ENCODE data around the gene WRNIP1. TPM values are rescaled to one million over a fixed set of nuclear protein-coding genes. Genes with fewer than 3 reads are reported as not detected.

WRNIP1 gene
- 49.3 and 50.5 TPM in 2 replicates for total RNA-seq

- Mint-ChIP-seq H3K9me3 (no peaks in the 10 kb centered on the region), H3K4me3 (peak within 1 kb of the TSS; percentile 88), H3K27ac (peak within 1 kb of the TSS; percentile 95), H3K36me3 (ENCODE audit: low read depth) (peaks cover 23% of the 10 kb centered on the region), H3K4me1 (peaks cover 45% of the 10 kb centered on the region), H3K27me3 (no peaks in the 10 kb centered on the region)
- intact Hi-C loops (cut with micrococcal nuclease), result loop anchor here (1.0 to 5.0 kb wide), 7 partner anchors 77 to 518 kb away; partner anchors contain the start of genes GMDS, NQO2, PSMG4 and RIPK1
- peak; percentile 99 for DNase-seq
These were observed at the start of gene WRNIP1 for GRCh38 chr6:2765166-2765895. Gene WRNIP1 (plus strand): TSS chr6:2765393. CDS start chr6:2765623, 230 bp downstream.

DNA sequence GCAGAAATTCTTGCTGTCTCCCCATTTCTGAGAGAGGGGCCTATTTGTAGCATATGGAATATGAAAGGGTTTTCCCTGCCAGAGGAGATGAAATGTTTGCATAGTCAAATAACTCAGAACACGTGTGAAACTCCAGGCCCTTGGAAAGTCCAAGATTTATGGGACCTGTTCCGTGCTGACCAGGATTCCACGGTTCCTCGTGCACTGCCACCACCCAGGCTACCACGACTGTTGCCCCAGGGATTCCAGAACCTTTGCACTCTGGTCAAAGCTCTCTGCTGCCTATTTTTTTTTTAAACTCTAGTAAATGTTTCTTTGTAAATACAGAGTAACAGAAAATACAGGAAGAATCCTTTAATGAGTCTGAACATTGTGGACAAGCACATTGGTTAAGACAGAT lies 49.5 kb upstream of the WRNIP1 start:
- H3K4me1 Mint-ChIP-seq, result no peaks in the 10 kb centered on the region
- peaks cover 6% of the 10 kb centered on the region for H3K9me3 Mint-ChIP-seq
- intact Hi-C loops (cut with micrococcal nuclease), result no loop called here
- no peaks in the 10 kb centered on the region for H3K36me3 Mint-ChIP-seq (ENCODE audit: low read depth)
- H3K27ac Mint-ChIP-seq, result no peak overlapping the region
- H3K27me3 Mint-ChIP-seq, result peaks cover 2% of the 10 kb centered on the region
- no peak for DNase-seq
- no peak overlapping the region for H3K4me3 Mint-ChIP-seq

DNA sequence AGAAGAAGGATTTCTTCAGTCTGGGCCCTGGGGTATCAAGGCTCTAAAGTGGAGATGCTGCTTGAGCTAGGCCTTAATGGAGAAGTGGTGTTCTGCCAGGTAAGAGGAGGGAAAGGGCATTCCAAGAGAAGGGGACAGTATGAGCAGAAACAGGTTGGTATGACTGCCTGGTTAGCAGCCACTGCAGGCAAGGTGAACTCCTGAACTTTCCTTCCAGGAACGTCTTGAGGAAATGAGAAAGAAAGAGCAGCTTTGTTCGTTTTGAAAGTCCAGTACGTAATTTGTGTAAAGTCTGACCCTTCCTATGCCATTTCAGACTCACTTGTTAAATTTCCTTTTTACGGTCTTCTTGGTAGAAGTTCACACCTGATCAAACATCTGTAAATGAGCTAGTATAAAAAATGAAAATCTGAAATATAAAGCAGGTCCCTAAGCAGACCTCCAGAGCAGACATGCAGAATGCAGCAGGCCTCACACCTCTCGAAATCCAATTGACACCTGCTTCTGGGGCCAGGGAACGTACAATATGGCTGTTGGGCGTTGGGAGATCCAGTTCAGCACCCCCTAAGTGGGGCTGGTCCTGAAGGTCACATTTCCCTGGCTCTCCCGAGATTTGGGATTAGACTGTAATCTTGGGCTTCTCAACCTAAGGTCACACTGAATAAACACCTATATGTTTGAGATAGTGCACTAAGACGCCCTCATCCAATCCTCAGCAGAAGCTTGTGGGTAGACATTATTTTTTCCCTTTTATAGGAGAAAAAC lies 48.1 kb upstream of the WRNIP1 start:
- intact Hi-C loops (cut with micrococcal nuclease), result no loop called here
- peaks cover 7% of the 10 kb centered on the region for H3K27me3 Mint-ChIP-seq
- H3K27ac Mint-ChIP-seq, result no peak overlapping the region
- no peaks in the 10 kb centered on the region for H3K4me1 Mint-ChIP-seq
- no peaks in the 10 kb centered on the region for H3K36me3 Mint-ChIP-seq (ENCODE audit: low read depth)
- DNase-seq, result no peak
- H3K9me3 Mint-ChIP-seq, result peaks cover 3% of the 10 kb centered on the region
- no peak overlapping the region for H3K4me3 Mint-ChIP-seq

- no peak for DNase-seq
- peaks cover 9% of the 10 kb centered on the region for H3K27me3 Mint-ChIP-seq
- H3K4me1 Mint-ChIP-seq, result no peaks in the 10 kb centered on the region
- H3K9me3 Mint-ChIP-seq, result peaks cover 3% of the 10 kb centered on the region
- no peaks in the 10 kb centered on the region for H3K36me3 Mint-ChIP-seq (ENCODE audit: low read depth)
- H3K4me3 Mint-ChIP-seq, result no peak overlapping the region
- H3K27ac Mint-ChIP-seq, result no peak overlapping the region
- intact Hi-C loops (cut with micrococcal nuclease), result no loop called here
These were observed 46.7 kb upstream of the WRNIP1 start for GRCh38 chr6:2718334-2719092.

DNA sequence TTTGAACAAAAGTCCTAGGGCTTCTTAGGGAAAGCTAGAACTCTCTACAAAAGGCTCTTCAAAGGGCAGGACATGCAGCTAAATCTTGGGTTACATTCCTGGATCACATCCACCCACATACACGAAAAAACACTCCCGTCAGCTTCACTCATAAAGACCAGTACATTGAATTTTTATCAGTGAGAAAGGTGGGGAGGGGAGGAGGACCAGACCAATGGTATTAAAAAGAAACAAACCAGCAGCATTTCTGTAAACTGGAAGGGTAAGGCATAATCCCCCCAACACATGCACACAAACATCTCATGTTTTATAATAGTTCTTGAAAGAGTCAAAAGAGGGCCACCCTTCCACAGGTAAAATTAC lies 46.1 kb upstream of the WRNIP1 start:
- no peak overlapping the region for H3K4me3 Mint-ChIP-seq
- H3K27me3 Mint-ChIP-seq, result peaks cover 9% of the 10 kb centered on the region
- no peak overlapping the region for H3K27ac Mint-ChIP-seq
- H3K9me3 Mint-ChIP-seq, result peaks cover 3% of the 10 kb centered on the region
- H3K36me3 Mint-ChIP-seq (ENCODE audit: low read depth), result no peaks in the 10 kb centered on the region
- intact Hi-C loops (cut with micrococcal nuclease), result no loop called here
- no peaks in the 10 kb centered on the region for H3K4me1 Mint-ChIP-seq
- DNase-seq, result no peak

- intact Hi-C loops (cut with micrococcal nuclease), result no loop called here
- Mint-ChIP-seq H3K9me3 (peaks cover 3% of the 10 kb centered on the region), H3K36me3 (ENCODE audit: low read depth) (no peaks in the 10 kb centered on the region)
These were observed 44.0 kb upstream of the WRNIP1 start for GRCh38 chr6:2721219-2721618.

DNA sequence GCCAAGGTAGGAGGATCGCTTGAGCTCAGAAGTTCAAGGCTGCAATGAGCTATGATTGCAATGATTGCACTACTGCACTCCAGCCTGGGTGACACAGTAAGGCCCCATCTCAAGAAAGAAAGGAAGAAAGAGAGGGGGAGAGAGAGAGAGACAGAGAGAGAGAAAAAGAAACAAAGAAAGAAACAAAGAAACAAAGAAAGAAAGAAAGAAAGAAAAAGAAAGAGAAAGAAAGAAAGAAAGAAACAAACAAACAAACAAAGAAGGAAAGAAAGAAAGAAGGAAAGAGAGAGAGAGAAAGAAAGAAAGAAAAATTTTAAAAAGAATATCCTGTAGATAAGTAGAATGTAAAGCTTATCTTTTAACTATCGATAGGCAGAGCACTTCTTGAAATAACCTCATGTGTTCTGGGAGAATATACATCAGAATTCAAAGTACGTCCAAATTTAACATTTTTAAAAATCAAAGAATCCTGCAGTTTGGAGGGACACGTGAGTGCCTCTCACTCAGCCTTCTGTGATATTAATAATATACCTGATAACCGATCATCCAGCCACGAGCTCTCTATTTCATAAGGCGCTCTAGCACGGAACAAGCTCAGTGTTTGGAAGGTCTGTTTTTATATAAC lies 39.7 kb upstream of the WRNIP1 start:
- Mint-ChIP-seq H3K27me3 (peaks cover 19% of the 10 kb centered on the region), H3K9me3 (peaks cover 3% of the 10 kb centered on the region), H3K4me3 (no peak overlapping the region), H3K36me3 (ENCODE audit: low read depth) (no peaks in the 10 kb centered on the region), H3K4me1 (no peaks in the 10 kb centered on the region), H3K27ac (no peak overlapping the region)
- intact Hi-C loops (cut with micrococcal nuclease), result no loop called here
- DNase-seq, result no peak

More at GRCh38 chr6:2721219-2721618, 44.0 kb upstream of the WRNIP1 start:
- Mint-ChIP-seq H3K27me3 (peaks cover 15% of the 10 kb centered on the region), H3K4me3 (no peak overlapping the region), H3K4me1 (no peaks in the 10 kb centered on the region), H3K27ac (no peak overlapping the region)
- no peak for DNase-seq

GRCh38 chr6:2725999-2726567 lies 39.1 kb upstream of the WRNIP1 start:
- H3K27me3 Mint-ChIP-seq, result peaks cover 19% of the 10 kb centered on the region
- intact Hi-C loops (cut with micrococcal nuclease), result no loop called here
- H3K27ac Mint-ChIP-seq, result no peak overlapping the region
- H3K4me3 Mint-ChIP-seq, result no peak overlapping the region
- DNase-seq, result no peak
- H3K9me3 Mint-ChIP-seq, result peaks cover 3% of the 10 kb centered on the region
- no peaks in the 10 kb centered on the region for H3K4me1 Mint-ChIP-seq
- no peaks in the 10 kb centered on the region for H3K36me3 Mint-ChIP-seq (ENCODE audit: low read depth)

GRCh38 chr6:2729921-2730320 lies 35.3 kb upstream of the WRNIP1 start:
- H3K27me3 Mint-ChIP-seq, result peaks cover 9% of the 10 kb centered on the region
- DNase-seq, result no peak
- no peaks in the 10 kb centered on the region for H3K36me3 Mint-ChIP-seq (ENCODE audit: low read depth)
- intact Hi-C loops (cut with micrococcal nuclease), result no loop called here
- no peaks in the 10 kb centered on the region for H3K9me3 Mint-ChIP-seq
- no peak overlapping the region for H3K27ac Mint-ChIP-seq
- H3K4me1 Mint-ChIP-seq, result no peaks in the 10 kb centered on the region
- H3K4me3 Mint-ChIP-seq, result no peak overlapping the region

DNA sequence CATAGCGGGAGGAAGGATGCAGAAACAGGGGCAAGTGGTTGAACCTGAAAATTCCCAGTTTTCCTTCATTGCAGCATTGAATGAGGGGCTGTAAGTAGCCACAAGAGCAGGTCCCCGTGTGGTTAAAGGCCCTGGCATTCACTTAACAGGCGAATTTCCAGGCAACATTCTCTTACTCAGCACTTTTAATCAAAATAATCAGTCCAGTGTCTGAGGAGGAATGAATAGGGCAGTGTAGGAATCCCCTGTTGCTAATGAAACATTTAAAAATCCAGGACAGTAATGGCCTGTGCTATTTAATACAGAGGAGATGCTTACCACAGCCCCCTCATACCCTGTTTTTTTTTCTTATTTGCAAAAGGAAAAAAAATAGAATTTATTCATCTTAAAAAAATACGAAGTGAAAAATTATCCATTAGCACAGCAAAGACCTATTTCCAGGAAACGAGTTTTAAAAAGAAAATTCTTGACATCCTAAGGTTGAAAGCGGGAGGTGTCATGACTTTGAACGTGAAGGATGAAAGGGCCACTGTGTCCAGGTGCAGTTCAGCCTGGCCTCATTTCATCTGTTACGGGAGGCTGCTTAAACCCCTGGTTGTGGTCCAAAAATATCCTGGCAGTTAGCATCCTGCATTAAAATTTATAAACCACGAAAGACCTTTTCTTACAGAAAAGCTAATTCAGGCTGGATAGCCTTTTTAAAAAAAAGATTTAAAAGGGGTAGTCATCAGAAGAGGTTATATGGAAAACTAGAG lies 34.7 kb upstream of the WRNIP1 start:
- peaks cover 8% of the 10 kb centered on the region for H3K27me3 Mint-ChIP-seq
- no peaks in the 10 kb centered on the region for H3K4me1 Mint-ChIP-seq
- intact Hi-C loops (cut with micrococcal nuclease), result no loop called here
- H3K36me3 Mint-ChIP-seq (ENCODE audit: low read depth), result no peaks in the 10 kb centered on the region
- no peak overlapping the region for H3K27ac Mint-ChIP-seq
- no peak for DNase-seq
- no peaks in the 10 kb centered on the region for H3K9me3 Mint-ChIP-seq
- no peak overlapping the region for H3K4me3 Mint-ChIP-seq

GRCh38 chr6:2731281-2731909 lies 33.8 kb upstream of the WRNIP1 start:
- Mint-ChIP-seq H3K36me3 (ENCODE audit: low read depth) (no peaks in the 10 kb centered on the region), H3K4me3 (no peak overlapping the region), H3K27me3 (peaks cover 9% of the 10 kb centered on the region), H3K4me1 (no peaks in the 10 kb centered on the region), H3K9me3 (no peaks in the 10 kb centered on the region), H3K27ac (no peak overlapping the region)
- no peak for DNase-seq
- intact Hi-C loops (cut with micrococcal nuclease), result no loop called here

GRCh38 chr6:2732503-2733089 lies 32.6 kb upstream of the WRNIP1 start:
- intact Hi-C loops (cut with micrococcal nuclease), result no loop called here
- Mint-ChIP-seq H3K4me1 (no peaks in the 10 kb centered on the region), H3K36me3 (ENCODE audit: low read depth) (no peaks in the 10 kb centered on the region), H3K9me3 (no peaks in the 10 kb centered on the region), H3K27me3 (peaks cover 14% of the 10 kb centered on the region), H3K4me3 (no peak overlapping the region), H3K27ac (no peak overlapping the region)
- DNase-seq, result no peak
